Retinal pigment epithelial cell (primary cell): ENCODE data around the gene IKZF4.
A peak's percentile ranks its signal among the peaks of the same experiment; 100 is the strongest.

Source experiments
- DNase-seq: peaks from one replicate; pipeline ENCODE4 v3.0.0-alpha.2; 2010; ENCODE audit warnings: low read depth
- H3K4me3 ChIP-seq: 2 replicates; pipeline ENCODE4 v1.5.1; 2011; ENCODE audit warnings: mild to moderate bottlenecking, low read length, control low read depth, moderate library complexity
- CTCF ChIP-seq: conservative IDR thresholded peaks from 2 replicates; pipeline ENCODE4 v1.5.1; 2011; ENCODE audit warnings: low read depth, low read length, control low read depth, inconsistent platforms

The IKZF4 gene

GRCh38 chr12:56031987-56032386 lies 11.1 kb downstream of the IKZF4 start:
- no peak for DNase-seq
- TF ChIP-seq CTCF: no peak
- H3K4me3 ChIP-seq: no peak overlapping the region

GRCh38 chr12:56034586-56035332 lies 13.9 kb downstream of the IKZF4 start:
- no peak for TF ChIP-seq CTCF
- no peak overlapping the region for H3K4me3 ChIP-seq
- no peak for DNase-seq

GRCh38 chr12:56037161-56037560 lies 16.3 kb downstream of the IKZF4 start:
- no peak for DNase-seq
- no peak overlapping the region for H3K4me3 ChIP-seq
- TF ChIP-seq CTCF: no peak

- no peak overlapping the region for H3K4me3 ChIP-seq
- no peak for TF ChIP-seq CTCF
- DNase-seq: no peak
Measured at GRCh38 chr12:56038022-56038655, 17.3 kb downstream of the IKZF4 start.

- DNase-seq: no peak
- no peak for TF ChIP-seq CTCF
- H3K4me3 ChIP-seq: no peak overlapping the region
Measured at GRCh38 chr12:56040151-56040550, 19.3 kb downstream of the IKZF4 start.

- TF ChIP-seq CTCF: no peak
- no peak for DNase-seq
Measured at GRCh38 chr12:56040963-56041551, 20.2 kb downstream of the IKZF4 start.

More at GRCh38 chr12:56040963-56041551, 20.2 kb downstream of the IKZF4 start:
- peak overlapping the region; percentile 71 for H3K4me3 ChIP-seq
